ENCODE measurements around the gene CLPX.
A peak's percentile ranks its signal among the peaks of the same experiment; 100 is the strongest.
"Not testable (repeated sequence)": the region's sequence is repeated elsewhere in the genome, so short reads cannot be mapped to it uniquely, and the experiment has no call there.

Gene CLPX

DNA sequence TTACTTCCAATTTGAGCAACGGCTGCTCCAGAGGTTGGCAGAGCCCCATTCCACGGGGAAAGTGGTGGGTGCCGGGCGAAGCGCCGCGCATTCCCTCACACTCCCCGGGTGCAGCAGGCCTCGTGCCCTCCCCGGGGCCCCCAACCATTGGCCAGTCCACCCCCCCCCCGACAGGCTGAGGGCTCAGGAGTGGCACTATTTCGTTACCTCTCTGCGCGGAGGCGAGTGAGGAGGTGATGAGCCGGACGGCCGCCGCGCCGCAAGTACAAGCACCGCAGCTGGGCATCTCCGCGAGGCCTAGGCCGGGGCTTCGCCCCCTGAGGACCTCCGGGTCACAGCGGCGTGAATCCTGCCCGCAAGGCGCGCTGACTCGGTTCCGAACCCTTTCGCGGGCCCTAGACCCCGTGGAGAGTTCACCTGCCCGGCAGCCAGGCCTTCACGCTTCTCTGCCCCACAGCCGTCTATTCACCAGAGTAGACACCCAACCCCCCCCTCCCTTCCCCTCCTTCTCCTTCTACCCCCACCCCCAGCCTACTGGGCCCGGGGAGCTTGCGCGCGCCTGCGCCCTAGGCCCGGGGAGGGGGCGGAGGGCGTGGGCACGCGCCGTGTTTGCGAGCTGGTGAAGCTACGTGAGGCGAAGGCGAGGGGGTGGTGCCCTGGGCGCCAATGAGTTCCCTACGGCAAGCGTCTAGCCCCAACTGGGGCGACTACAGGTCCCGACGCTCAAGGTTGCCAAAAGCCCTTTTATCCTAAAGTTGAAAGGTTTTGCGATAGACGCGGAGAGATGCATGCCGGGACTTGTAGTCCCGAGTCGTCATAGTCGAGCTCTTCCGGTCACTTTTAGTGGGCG, at the start of gene CLPX:
TSS of gene CLPX (minus strand) at position 475 of the 850 bp plus-strand sequence. CDS start at position 286, 189 bp downstream.
- peak; percentile 94 for DNase-seq (ENCODE audit: low spot score)

DNA sequence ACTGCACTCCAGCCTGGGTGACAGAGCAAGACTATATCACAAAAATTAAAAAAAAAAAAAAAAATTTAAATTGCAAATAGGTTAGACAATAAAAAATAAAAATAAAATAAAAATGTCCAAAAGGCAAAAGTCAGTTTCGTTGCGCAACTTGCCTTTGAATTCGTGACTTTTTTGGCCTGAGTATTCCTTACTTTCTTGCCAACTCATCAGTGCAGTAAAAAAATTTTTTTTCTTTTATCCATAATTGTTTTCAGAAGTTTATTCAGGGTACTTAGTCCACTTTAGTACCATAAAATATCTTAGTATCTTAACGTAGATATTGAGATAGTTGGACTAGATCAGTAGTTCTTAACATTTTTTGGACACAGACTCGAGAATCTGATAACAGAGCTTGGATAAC, 48.6 kb upstream of the CLPX start:
- no peak for DNase-seq (ENCODE audit: low spot score)

GRCh38 chr15:65232520-65232919, 47.4 kb upstream of the CLPX start:
- DNase-seq (ENCODE audit: low spot score), result no peak

DNA sequence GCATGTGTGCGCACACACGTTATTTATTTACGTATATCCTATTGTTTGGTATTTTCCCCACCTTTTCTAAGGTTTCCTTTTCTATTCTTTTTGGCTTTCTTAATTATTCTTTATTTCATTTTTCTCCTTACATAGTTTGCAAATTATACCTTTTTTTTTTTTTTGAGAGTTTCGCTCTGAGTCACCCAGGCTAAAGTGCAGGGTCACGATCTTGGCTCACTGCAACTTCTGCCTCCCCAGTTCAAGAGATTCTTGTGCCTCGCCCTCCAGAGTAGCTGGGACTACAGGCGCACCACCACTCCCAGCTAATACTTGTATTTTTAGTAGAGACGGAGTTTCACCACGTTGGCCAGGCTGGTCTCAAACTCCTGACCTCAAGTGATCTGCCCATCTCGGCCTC, 46.2 kb upstream of the CLPX start:
- no peak for DNase-seq (ENCODE audit: low spot score)

GRCh38 chr15:65226901-65227300, 41.8 kb upstream of the CLPX start:
- DNase-seq (ENCODE audit: low spot score), result not testable (repeated sequence)

GRCh38 chr15:65226221-65226620, 41.1 kb upstream of the CLPX start:
- no peak for DNase-seq (ENCODE audit: low spot score)

- DNase-seq (ENCODE audit: low spot score), result no peak
Observed at GRCh38 chr15:65223996-65224395, 38.9 kb upstream of the CLPX start.

GRCh38 chr15:65222891-65223290, 37.7 kb upstream of the CLPX start:
- no peak for DNase-seq (ENCODE audit: low spot score)

DNA sequence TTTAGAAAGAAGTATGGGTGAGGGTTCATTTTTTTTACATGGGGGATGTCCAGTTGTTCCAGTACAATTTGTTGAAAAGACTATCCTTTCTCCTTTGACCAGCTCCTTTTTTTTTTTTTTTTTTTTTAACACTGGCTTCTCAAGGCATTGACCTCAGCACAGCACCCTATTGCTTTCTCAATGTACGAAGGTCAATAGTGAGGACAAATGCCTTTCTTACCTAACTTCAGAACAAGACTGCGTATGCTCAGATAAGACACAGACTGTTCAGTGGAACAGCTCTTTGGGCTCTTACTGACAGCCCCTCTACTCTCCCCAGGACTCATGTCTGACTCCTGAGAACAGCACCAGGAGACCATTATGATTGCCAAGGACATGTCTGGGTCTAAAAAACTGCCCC, 36.6 kb upstream of the CLPX start:
- no peak for DNase-seq (ENCODE audit: low spot score)

DNA sequence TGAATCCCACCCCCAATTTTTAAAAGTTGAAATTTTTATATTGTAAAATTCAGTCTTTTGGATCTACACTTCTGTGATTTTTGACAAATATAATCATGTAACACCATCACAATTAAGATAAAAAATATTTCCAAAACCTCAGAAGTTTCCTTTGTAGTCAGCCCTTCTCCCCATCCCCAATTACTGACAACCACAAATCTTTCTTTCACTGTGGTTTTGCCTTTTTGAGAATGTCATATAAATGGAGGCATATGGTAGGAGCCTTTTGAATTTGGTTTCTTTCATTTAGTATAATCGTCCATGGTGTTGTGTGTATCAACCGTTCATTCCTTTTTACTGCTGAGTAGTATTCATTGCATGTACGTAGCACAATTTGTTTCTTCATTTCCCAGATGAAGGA, 34.0 kb upstream of the CLPX start:
- DNase-seq (ENCODE audit: low spot score), result no peak

DNA sequence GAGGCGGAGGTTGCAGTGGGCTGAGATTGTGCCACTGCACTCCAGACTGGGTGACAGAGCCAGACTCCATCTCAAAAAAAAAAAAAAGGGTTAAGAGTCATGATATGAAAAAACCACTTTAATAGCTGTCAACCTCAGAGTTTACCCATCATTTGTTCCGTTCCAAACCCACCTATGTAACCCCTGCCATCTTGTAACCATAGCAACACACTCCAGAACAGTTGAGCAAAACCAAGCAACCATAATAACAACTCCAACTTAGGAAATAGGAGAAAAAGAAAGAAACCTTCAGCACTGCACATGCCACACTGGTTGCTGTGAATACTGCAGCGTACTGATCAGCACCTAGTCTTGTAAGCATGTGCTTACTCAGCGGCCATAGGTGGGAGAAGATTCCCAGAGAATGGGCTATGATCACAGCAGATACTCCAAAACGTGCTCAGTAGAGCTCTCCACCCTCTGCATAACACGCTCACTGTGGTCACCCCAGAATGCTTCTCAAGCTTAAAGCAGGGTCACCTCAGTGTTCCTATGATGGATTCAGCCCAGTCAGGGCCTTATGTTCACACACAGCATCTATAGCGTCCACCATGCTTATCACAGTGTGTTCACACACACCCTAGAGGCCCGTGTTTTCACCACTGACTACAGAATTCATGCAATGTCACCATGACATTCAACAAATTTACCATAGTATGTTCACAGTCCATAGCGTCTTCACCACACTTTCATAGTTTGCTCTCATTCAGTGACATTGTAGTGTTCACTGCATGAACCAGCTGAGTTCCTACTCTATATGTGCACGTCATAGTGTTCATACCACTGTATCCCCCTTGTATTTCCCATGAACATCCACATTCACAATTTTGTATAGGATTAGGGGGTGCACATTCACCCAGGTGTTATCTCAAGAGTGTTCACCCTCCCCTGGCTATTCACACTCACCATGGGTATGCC, 32.7 kb upstream of the CLPX start:
- DNase-seq (ENCODE audit: low spot score), result no peak

DNA sequence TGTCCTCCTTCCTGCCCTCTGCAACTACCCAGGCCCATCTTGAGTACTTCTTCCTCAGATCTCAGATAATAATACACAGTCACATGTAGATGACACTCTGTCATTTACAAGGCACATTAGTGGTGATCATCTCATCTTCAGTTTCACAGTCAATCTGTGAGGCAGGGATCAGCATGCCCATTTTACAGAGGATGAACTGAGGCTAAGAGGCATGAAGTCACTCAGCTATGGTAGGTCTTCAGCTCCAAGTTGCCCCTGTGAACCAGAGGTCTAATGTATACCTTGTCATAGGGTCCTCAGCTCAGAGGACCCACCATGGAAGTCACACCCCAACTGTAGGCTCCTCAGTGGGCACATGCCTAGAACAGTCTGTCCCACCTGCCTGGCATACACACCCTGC, 30.4 kb upstream of the CLPX start:
- DNase-seq (ENCODE audit: low spot score), result no peak

DNA sequence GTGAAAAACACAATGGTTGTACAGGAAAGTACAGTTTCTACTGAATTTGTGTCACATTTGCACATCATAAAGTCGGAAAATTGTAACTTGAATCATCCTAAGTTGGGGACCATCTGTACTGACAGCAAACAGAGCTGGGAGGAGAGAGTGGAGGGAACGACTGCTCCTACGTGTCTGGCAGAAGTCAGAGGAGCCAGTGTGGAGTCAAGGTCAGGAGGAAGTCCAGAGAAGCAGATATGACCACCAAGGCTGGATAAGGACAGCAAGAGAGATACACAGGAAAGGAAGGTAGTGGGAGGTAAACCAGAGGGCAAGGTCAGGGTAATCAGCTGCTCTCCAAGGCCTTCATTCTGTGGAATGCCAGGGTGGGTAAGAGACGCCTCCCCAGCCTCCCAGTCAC, 28.9 kb upstream of the CLPX start:
- no peak for DNase-seq (ENCODE audit: low spot score)

- DNase-seq (ENCODE audit: low spot score), result no peak
Observed at GRCh38 chr15:65213241-65213640, 28.1 kb upstream of the CLPX start.

GRCh38 chr15:65212097-65212496, 27.0 kb upstream of the CLPX start:
- DNase-seq (ENCODE audit: low spot score), result no peak

DNA sequence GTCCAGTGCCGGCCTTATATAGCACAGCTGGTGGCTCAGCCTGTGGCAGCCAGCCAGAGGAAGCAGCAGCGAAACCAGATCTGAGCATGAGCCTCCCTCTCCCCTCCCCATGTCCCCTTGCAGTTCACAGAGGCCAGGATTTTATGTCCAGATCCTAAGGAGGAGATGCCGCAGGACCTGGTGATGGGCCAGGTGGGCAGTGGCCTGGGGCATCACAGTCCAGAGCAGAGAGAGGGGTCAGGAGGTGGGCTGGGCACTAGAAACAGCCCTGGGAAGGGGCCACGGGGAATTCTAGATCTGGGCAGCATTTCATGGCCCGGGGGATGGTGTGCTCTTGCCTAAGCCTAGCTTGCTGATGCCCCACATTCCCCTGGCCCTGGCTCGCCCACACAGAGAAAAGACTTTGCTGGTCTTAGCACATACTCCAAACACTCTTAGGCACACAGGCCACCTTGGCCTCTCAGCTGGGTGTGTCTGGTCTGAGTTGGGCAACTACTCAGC, 26.4 kb upstream of the CLPX start:
- DNase-seq (ENCODE audit: low spot score), result no peak

DNA sequence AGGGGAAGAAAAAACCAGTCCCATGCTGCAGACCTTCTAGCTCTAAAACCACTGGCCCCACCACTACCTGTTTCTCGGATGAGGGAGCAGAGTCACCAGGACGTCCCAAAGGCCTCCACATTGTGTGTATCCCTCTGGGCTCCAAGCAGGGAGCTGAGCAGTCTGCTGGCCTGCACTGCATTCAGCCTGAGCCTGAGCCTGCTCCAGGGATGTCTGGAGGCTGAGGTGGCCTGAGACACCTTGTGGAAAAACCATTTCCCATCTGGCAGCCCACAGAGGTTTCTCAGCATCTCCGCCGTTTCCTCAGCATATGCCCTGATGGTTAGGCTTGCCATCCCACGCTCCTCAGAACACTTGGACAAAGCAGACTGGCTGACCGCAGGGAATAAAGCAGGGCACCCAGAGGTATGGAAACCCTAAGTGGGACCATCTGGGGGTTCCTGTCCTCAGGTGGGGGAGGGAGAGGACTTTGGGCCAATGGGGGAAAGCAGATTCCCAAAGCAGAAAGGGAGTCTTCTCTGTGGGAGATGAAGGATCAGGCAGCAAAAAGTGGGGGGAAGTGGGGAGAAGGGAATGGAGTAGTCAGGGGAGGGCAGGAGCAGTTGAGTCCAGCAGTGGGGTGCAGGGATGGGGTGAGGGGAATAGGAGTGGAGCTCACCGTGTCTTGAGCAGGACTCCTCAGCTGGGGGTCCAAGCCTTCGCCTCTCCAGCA, 25.8 kb upstream of the CLPX start, which contains the start of gene CILP:
TSS of gene CILP (minus strand) at position 704 of the 712 bp plus-strand sequence. CDS start 1,718 bp downstream, outside the sequence.
- DNase-seq (ENCODE audit: low spot score), result no peak

- DNase-seq (ENCODE audit: low spot score), result no peak
Observed at GRCh38 chr15:65209701-65210643, 24.8 kb upstream of the CLPX start.

GRCh38 chr15:65208647-65209046, 23.5 kb upstream of the CLPX start:
- no peak for DNase-seq (ENCODE audit: low spot score)

GRCh38 chr15:65207280-65207840, 22.2 kb upstream of the CLPX start:
- DNase-seq (ENCODE audit: low spot score), result no peak

Measured in hepatic stellate cell (primary cell).